Ureter (tissue), 1 donor: ENCODE results near the gene SART3. TPM values are rescaled to one million over a fixed set of nuclear protein-coding genes. Genes with fewer than 3 reads are reported as not detected.
"Not testable (repeated sequence)": the region's sequence is repeated elsewhere in the genome, so short reads cannot be mapped to it uniquely, and the experiment has no call there.

Source experiments
- DNase-seq: peaks from one replicate; pipeline ENCODE4 v3.0.0-alpha.2; 2020; ENCODE audit warnings: low spot score
- total RNA-seq: library from RNA; stranded (reverse); gene quantifications from one replicate; pipeline ENCODE4 v1.2.4, GENCODE V29; 2023
- donor health status: DM: yes; HTN: yes; CAD: no.

SART3 gene
- total RNA-seq, 1 donor from 2014 or later = 64.9 TPM

- DNase-seq = no peak
These were observed 19.6 kb upstream of the SART3 start for GRCh38 chr12:108580531-108580930.

- no peak for DNase-seq
These were observed 17.8 kb upstream of the SART3 start for GRCh38 chr12:108578813-108579212.

- no peak for DNase-seq
These were observed 17.3 kb upstream of the SART3 start for GRCh38 chr12:108578264-108578663.

- no peak for DNase-seq
These were observed 16.5 kb upstream of the SART3 start for GRCh38 chr12:108577458-108577857.

GRCh38 chr12:108576660-108577234, 15.8 kb upstream of the SART3 start:
- DNase-seq = no peak

GRCh38 chr12:108575199-108575912, 14.4 kb upstream of the SART3 start:
- no peak for DNase-seq

GRCh38 chr12:108574276-108574675, 13.3 kb upstream of the SART3 start:
- DNase-seq = not testable (repeated sequence)

GRCh38 chr12:108573317-108573716, 12.3 kb upstream of the SART3 start:
- DNase-seq = peak; percentile 5

- DNase-seq = peak; percentile 9
These were observed 11.3 kb upstream of the SART3 start for GRCh38 chr12:108572166-108572790.

- DNase-seq = peak; percentile 34
These were observed 10.7 kb upstream of the SART3 start for GRCh38 chr12:108571609-108572165.

- DNase-seq = peak; percentile 40
These were observed 10.0 kb upstream of the SART3 start for GRCh38 chr12:108570743-108571608.

GRCh38 chr12:108568338-108569154, 7.6 kb upstream of the SART3 start:
- peak; percentile 42 for DNase-seq

- peak; percentile 40 for DNase-seq
These were observed 6.7 kb upstream of the SART3 start for GRCh38 chr12:108567406-108568337.

GRCh38 chr12:108566452-108566851, 5.5 kb upstream of the SART3 start:
- DNase-seq = no peak

GRCh38 chr12:108565976-108566375, 5.0 kb upstream of the SART3 start:
- peak; percentile 83 for DNase-seq

- no peak for DNase-seq
These were observed 4.2 kb upstream of the SART3 start for GRCh38 chr12:108565146-108565545.

- DNase-seq = no peak
These were observed 3.8 kb upstream of the SART3 start for GRCh38 chr12:108564724-108565123.

GRCh38 chr12:108563804-108564151, 2.8 kb upstream of the SART3 start:
- no peak for DNase-seq

GRCh38 chr12:108563136-108563803, 2.3 kb upstream of the SART3 start:
- peak; percentile 86 for DNase-seq
